IMR-90 (cell line): Measurements from ENCODE around the gene PCDHGB1. TPM values are rescaled to one million over a fixed set of nuclear protein-coding genes. Genes with fewer than 3 reads are reported as not detected.

ENCODE experiments used
- ATAC-seq: fragments of 200-7000 bp; cut with Tn5 transposase; 2 replicates; pipeline ENCODE4 v1.9.1; 2020; ENCODE audit warnings: low read depth, mild to moderate bottlenecking, moderate library complexity
- BruUV-seq: library from RNA; stranded (reverse); fragments of 400-500 nt; replicated peaks from 2 replicates; lab custom pipeline; 2021; lab: Mats Ljungman, UMichigan
- CTCF ChIA-PET: fragments of 300-600 bp; formaldehyde crosslinking; extraction: SDS; loops from one replicate; lab custom pipeline; 2021; ENCODE audit warnings: antibody characterized with exemption; lab: Yijun Ruan, JAX
- POLR2A ChIA-PET: fragments of 300-600 bp; sonication (Branson Sonifier 250); formaldehyde crosslinking; loops from one replicate; lab custom pipeline; 2022; ENCODE audit warnings: antibody characterized with exemption; ENCODE audit not compliant: unreplicated experiment; lab: Charles Lee
- DNase-seq: peaks from one replicate; pipeline ENCODE4 v3.0.0; 2013
- H2AFZ ChIP-seq: replicated peaks from 2 replicates; pipeline ENCODE3; 2013; ENCODE audit warnings: low read length, mild to moderate bottlenecking; ENCODE audit not compliant: poor library complexity
- H2AK5ac ChIP-seq: 2 replicates; pipeline ENCODE4 v1.6.1; 2013; ENCODE audit warnings: low read depth, low read length, inconsistent platforms
- H2AK9ac ChIP-seq: replicated peaks from 2 replicates; pipeline ENCODE3; 2013; ENCODE audit warnings: mild to moderate bottlenecking, low read depth, low read length, moderate library complexity; ENCODE audit not compliant: poor library complexity
- H2BK120ac ChIP-seq: 2 replicates; pipeline ENCODE4 v1.6.1; 2013; ENCODE audit warnings: low read depth, low read length, inconsistent platforms
- H2BK15ac ChIP-seq: 3 replicates; pipeline ENCODE4 v1.6.1; 2013; ENCODE audit warnings: low read depth, low read length, inconsistent platforms
- H2BK20ac ChIP-seq: 2 replicates; pipeline ENCODE4 v1.6.1; 2013; ENCODE audit warnings: low read depth, mild to moderate bottlenecking, inconsistent platforms, low read length, moderate library complexity
- H2BK5ac ChIP-seq: 2 replicates; pipeline ENCODE4 v1.6.1; 2013; ENCODE audit warnings: mild to moderate bottlenecking, low read depth, low read length, inconsistent platforms; ENCODE audit not compliant: poor library complexity, severe bottlenecking
- H3K14ac ChIP-seq: replicated peaks from 2 replicates; pipeline ENCODE4 v1.6.1; 2013; ENCODE audit warnings: low read depth, low read length, inconsistent platforms
- H3K18ac ChIP-seq: 2 replicates; pipeline ENCODE4 v1.6.1; 2013; ENCODE audit warnings: low read depth, low read length, control low read depth
- H3K23ac ChIP-seq: 2 replicates; pipeline ENCODE4 v1.6.1; 2013; ENCODE audit warnings: low read depth, low read length, inconsistent platforms
- H3K27ac ChIP-seq: 2 replicates; pipeline ENCODE4 v1.5.1; 2013; ENCODE audit warnings: mild to moderate bottlenecking, control low read depth, low read length; ENCODE audit not compliant: insufficient read depth
- H3K27me3 ChIP-seq: 2 replicates; pipeline ENCODE4 v1.6.1; 2013; ENCODE audit warnings: low read length; ENCODE audit not compliant: control insufficient read depth, insufficient read depth
- H3K36me3 ChIP-seq: 2 replicates; pipeline ENCODE4 v1.6.1; 2013; ENCODE audit warnings: low read length, mixed read lengths; ENCODE audit not compliant: control insufficient read depth, insufficient read depth
- H3K4ac ChIP-seq: 2 replicates; pipeline ENCODE4 v1.6.1; 2013; ENCODE audit warnings: low read depth, low read length, inconsistent platforms
- H3K4me1 ChIP-seq: 2 replicates; pipeline ENCODE4 v1.6.1; 2013; ENCODE audit warnings: low read length, mixed read lengths; ENCODE audit not compliant: control insufficient read depth, insufficient read depth
- H3K4me2 ChIP-seq: 2 replicates; pipeline ENCODE4 v1.6.1; 2013; ENCODE audit warnings: low read depth, mild to moderate bottlenecking, control low read depth, low read length, moderate library complexity
- H3K4me3 ChIP-seq: 2 replicates; pipeline ENCODE4 v1.5.1; 2013; ENCODE audit warnings: low read depth, mild to moderate bottlenecking, control low read depth, low read length, moderate library complexity; ENCODE audit not compliant: insufficient read depth
- H3K56ac ChIP-seq: 2 replicates; pipeline ENCODE4 v1.6.1; 2013; ENCODE audit warnings: low read length, inconsistent platforms; ENCODE audit not compliant: insufficient read depth; ENCODE audit errors: extremely low read depth
- H3K79me1 ChIP-seq, 2 experiments: 2 replicates each; pipeline ENCODE4 v1.6.1; 2013; ENCODE audit warnings: low read length in 2 of 2, inconsistent platforms in 1 of 2, low read depth in 1 of 2
- H3K9ac ChIP-seq: 2 replicates; pipeline ENCODE4 v1.6.1; 2013; ENCODE audit warnings: low read depth, low read length, control low read depth
- H3K9me1 ChIP-seq: 2 replicates; pipeline ENCODE4 v1.6.1; 2013; ENCODE audit warnings: low read length, inconsistent platforms; ENCODE audit not compliant: insufficient read depth
- H3K9me3 ChIP-seq: 2 replicates; pipeline ENCODE4 v1.6.1; 2013; ENCODE audit warnings: low read length; ENCODE audit not compliant: control insufficient read depth, insufficient read depth
- H4K20me1 ChIP-seq: 2 replicates; pipeline ENCODE4 v1.6.1; 2013; ENCODE audit warnings: low read length, inconsistent platforms; ENCODE audit not compliant: insufficient read depth
- H4K5ac ChIP-seq: 2 replicates; pipeline ENCODE4 v1.6.1; 2013; ENCODE audit warnings: mild to moderate bottlenecking, low read depth, low read length, control low read depth
- H4K8ac ChIP-seq, 2 experiments: 2 replicates each; pipeline ENCODE4 v1.6.1; 2013; ENCODE audit warnings: low read depth in 2 of 2, low read length in 2 of 2, control low read depth in 1 of 2, inconsistent platforms in 1 of 2
- H4K91ac ChIP-seq: 2 replicates; pipeline ENCODE4 v1.6.1; 2013; ENCODE audit warnings: low read depth, low read length, inconsistent platforms; ENCODE audit not compliant: insufficient read depth
- BHLHE40 ChIP-seq: fragments of 150-350 bp; IDR thresholded peaks from 2 replicates; pipeline ENCODE4 v1.6.1; 2016; ENCODE audit warnings: mild to moderate bottlenecking, low read depth, low read length
- CHD1 ChIP-seq: IDR thresholded peaks from 2 replicates; pipeline ENCODE4 v1.6.1; 2012; ENCODE audit warnings: low read depth, low read length, improper control_type of control experiment
- CTCF ChIP-seq: conservative IDR thresholded peaks from 2 replicates; pipeline ENCODE4 v1.5.1; 2012; ENCODE audit warnings: mild to moderate bottlenecking, low read depth, low read length, improper control_type of control experiment
- ELK1 ChIP-seq: fragments of 150-350 bp; IDR thresholded peaks from 2 replicates; pipeline ENCODE4 v1.6.1; 2016; ENCODE audit warnings: low read depth, mild to moderate bottlenecking, low read length, moderate library complexity, borderline replicate concordance
- FOS ChIP-seq: fragments of 150-350 bp; IDR thresholded peaks from 2 replicates; pipeline ENCODE4 v1.6.1; 2016; ENCODE audit warnings: low read depth, low read length
- MAFK ChIP-seq: IDR thresholded peaks from 2 replicates; pipeline ENCODE4 v1.6.1; 2012; ENCODE audit warnings: low read depth, low read length, improper control_type of control experiment
- MAZ ChIP-seq: IDR thresholded peaks from 2 replicates; pipeline ENCODE4 v1.6.1; 2012; ENCODE audit warnings: low read depth, mild to moderate bottlenecking, low read length, improper control_type of control experiment, moderate library complexity, borderline replicate concordance
- POLR2A ChIP-seq: IDR thresholded peaks from 2 replicates; pipeline ENCODE4 v1.6.1; 2012; ENCODE audit warnings: mild to moderate bottlenecking, low read depth, low read length
- RAD21 ChIP-seq: IDR thresholded peaks from 2 replicates; pipeline ENCODE4 v1.6.1; 2012; ENCODE audit warnings: low read length, improper control_type of control experiment
- RCOR1 ChIP-seq: IDR thresholded peaks from 2 replicates; pipeline ENCODE4 v1.6.1; 2012; ENCODE audit warnings: mild to moderate bottlenecking, low read length, improper control_type of control experiment; ENCODE audit not compliant: insufficient replicate concordance
- RFX5 ChIP-seq: IDR thresholded peaks from 2 replicates; pipeline ENCODE4 v1.8.0; 2012; ENCODE audit warnings: low read depth, mild to moderate bottlenecking, low read length, moderate library complexity
- SMC3 ChIP-seq: fragments of 150-350 bp; IDR thresholded peaks from 2 replicates; pipeline ENCODE4 v1.6.1; 2016; ENCODE audit warnings: low read depth, mild to moderate bottlenecking, antibody characterized with exemption, low read length, moderate library complexity
- USF2 ChIP-seq: fragments of 150-350 bp; IDR thresholded peaks from 2 replicates; pipeline ENCODE4 v1.6.1; 2017; ENCODE audit warnings: mild to moderate bottlenecking, antibody characterized with exemption, low read length, low read depth
- WGBS, 2 experiments: methylation state at CpG; one replicate each; pipeline versions ENCODE4 v1.1.5 to v1.1.7; 2013; ENCODE audit warnings: missing lambda C conversion rate in 2 of 2; ENCODE audit not compliant: insufficient read length in 1 of 2; ENCODE audit errors: extremely low coverage in 2 of 2; 5-methylcytosine and 5-hydroxymethylcytosine counted together
- dilution Hi-C: fragments of 300-500 bp; cut with HindIII; formaldehyde crosslinking; loops from one replicate; pipeline ENCODE4 v1.14.3; 2018; ENCODE audit warnings: low sequenced_read_pairs; ENCODE audit not compliant: unreplicated experiment
- in situ Hi-C: fragments of 300-500 bp; cut with MboI; formaldehyde crosslinking; loops from 3 replicates; pipeline ENCODE4 v1.14.3; 2019; ENCODE audit warnings: low sequenced_read_pairs, inconsistent platforms, mixed read lengths
- intact Hi-C: fragments of 100-400 bp; cut with micrococcal nuclease; formaldehyde crosslinking; loops from 2 replicates; pipeline ENCODE4 v1.10.0; 2022
- polyA plus RNA-seq, 3 experiments: library from polyadenylated mRNA; depleted of rRNA; stranded (reverse); fragments of >200 nt; gene quantifications; 2 replicates each; pipeline ENCODE4 v1.2.3, GENCODE V29; 2012; ENCODE audit warnings: low replicate concordance in 1 of 3
- total RNA-seq: library from RNA; depleted of rRNA; stranded (reverse); fragments of >200 nt; gene quantifications from 2 replicates; pipeline ENCODE4 v1.2.3, GENCODE V29; 2012

The PCDHGB1 gene
- total and polyA plus RNA-seq, 2 of the 4 experiments (the other 2 are of a cell fraction) = 1.9 to 3.6 TPM

- H3K4ac ChIP-seq = no peak overlapping the region
- no peak overlapping the region for H4K8ac ChIP-seq
- H4K20me1 ChIP-seq = peaks cover 7% of the 10 kb centered on the region; the same call in 1 of the 2 replicates
- no peak overlapping the region for H3K4me2 ChIP-seq
- no peak overlapping the region for H3K56ac ChIP-seq
- H2BK5ac ChIP-seq = no peak overlapping the region
- H3K27me3 ChIP-seq = no peaks in the 10 kb centered on the region
- in situ Hi-C loops = no loop called here
- H3K14ac ChIP-seq = no peak overlapping the region
- 100% methylated on average over 3 of the region's 6 CpGs; no CpG with 5 or more reads in 1 of the 2 experiments for WGBS, 2 experiments
- no peaks in the 10 kb centered on the region for H3K4me1 ChIP-seq
- no peak overlapping the region for H3K4me3 ChIP-seq
- DNase-seq = no peak
- H3K36me3 ChIP-seq = peaks cover 12% of the 10 kb centered on the region
- POLR2A ChIA-PET = no interaction called here
- CTCF ChIA-PET = interaction anchor here (1.2 to 1.7 kb wide), 3 partner anchors 94 to 311 kb away, joined by 4 to 5 read pairs (median 4); partner anchors contain the start of genes PCDHGA10 and PCDHGA11
- ATAC-seq = no peak
- no peak overlapping the region for H2BK120ac ChIP-seq
- no peak overlapping the region for H3K23ac ChIP-seq
- H3K79me1 ChIP-seq = peaks cover 15 to 17% of the 10 kb centered on the region in 2 experiments
- TF ChIP-seq BHLHE40 = no peak
- no peak for TF ChIP-seq CTCF
- no peak for TF ChIP-seq ELK1
- TF ChIP-seq RCOR1 = no peak
- TF ChIP-seq CHD1 = no peak
- TF ChIP-seq MAZ = no peak
- TF ChIP-seq MAFK = no peak
- TF ChIP-seq RAD21 = no peak
- TF ChIP-seq POLR2A = no peak
- no peak for TF ChIP-seq SMC3
- TF ChIP-seq FOS = no peak
- TF ChIP-seq RFX5 = no peak
- TF ChIP-seq USF2 = no peak
- no peak overlapping the region for H3K9ac ChIP-seq
- H2BK20ac ChIP-seq = no peak overlapping the region
- no peak overlapping the region for H4K5ac ChIP-seq
- no peak overlapping the region for H4K91ac ChIP-seq
- H3K27ac ChIP-seq = no peak overlapping the region
- H3K9me1 ChIP-seq = no peaks in the 10 kb centered on the region
- intact Hi-C loops = no loop called here
- no peak overlapping the region for H2AK5ac ChIP-seq
- no TSS peak for BruUV-seq
- dilution Hi-C loops = no loop called here
- peaks cover 50% of the 10 kb centered on the region for H3K9me3 ChIP-seq
- no peak overlapping the region for H2AFZ ChIP-seq
- no peak overlapping the region for H3K18ac ChIP-seq
- H2AK9ac ChIP-seq = no peak overlapping the region
- no peak overlapping the region for H2BK15ac ChIP-seq
Measured at GRCh38 chr5:141319202-141319601, 30.7 kb upstream of the PCDHGB1 start.
